PC-9 (cell line): ENCODE measurements around the gene TANGO6.

ENCODE experiments used
- EZH2 ChIP-seq: fragments of 200-600 bp; sonication (generic); IDR thresholded peaks from 2 replicates; pipeline ENCODE4 v1.8.0; 2017; ENCODE audit warnings: antibody characterized with exemption, low read depth
- TF ChIP-seq, protein P1 (sequence below): fragments of 200-600 bp; sonication (generic); conservative IDR thresholded peaks from 2 replicates; pipeline ENCODE4 v1.6.1; 2017; ENCODE audit warnings: mixed run types, antibody characterized with exemption, mild to moderate bottlenecking, moderate library complexity

DNA sequence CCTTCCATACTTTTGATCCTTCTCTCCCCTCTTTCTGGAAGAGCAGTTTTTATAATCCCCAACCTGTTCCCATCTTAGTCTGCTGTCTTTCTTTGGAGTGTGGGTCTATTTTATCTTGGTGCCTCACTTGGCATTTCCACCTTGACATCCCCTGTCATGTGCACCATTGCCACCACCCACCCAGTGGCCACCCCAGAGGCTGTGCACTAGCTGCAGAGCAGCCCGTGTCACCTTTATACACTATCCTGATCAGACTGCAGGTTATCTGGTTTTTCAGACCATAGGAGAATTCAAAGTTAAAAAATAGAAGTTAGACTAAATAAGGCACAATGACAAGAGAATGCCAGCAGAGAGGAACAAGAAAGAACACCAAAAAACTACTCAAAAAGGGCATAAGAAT is 43.8 kb downstream of the TANGO6 start:
- TF ChIP-seq, protein P1, sequence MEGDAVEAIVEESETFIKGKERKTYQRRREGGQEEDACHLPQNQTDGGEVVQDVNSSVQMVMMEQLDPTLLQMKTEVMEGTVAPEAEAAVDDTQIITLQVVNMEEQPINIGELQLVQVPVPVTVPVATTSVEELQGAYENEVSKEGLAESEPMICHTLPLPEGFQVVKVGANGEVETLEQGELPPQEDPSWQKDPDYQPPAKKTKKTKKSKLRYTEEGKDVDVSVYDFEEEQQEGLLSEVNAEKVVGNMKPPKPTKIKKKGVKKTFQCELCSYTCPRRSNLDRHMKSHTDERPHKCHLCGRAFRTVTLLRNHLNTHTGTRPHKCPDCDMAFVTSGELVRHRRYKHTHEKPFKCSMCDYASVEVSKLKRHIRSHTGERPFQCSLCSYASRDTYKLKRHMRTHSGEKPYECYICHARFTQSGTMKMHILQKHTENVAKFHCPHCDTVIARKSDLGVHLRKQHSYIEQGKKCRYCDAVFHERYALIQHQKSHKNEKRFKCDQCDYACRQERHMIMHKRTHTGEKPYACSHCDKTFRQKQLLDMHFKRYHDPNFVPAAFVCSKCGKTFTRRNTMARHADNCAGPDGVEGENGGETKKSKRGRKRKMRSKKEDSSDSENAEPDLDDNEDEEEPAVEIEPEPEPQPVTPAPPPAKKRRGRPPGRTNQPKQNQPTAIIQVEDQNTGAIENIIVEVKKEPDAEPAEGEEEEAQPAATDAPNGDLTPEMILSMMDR: no peak
- TF ChIP-seq EZH2: no peak
